H1 (cell line): Measurements from ENCODE around the gene DPYD. TPM values are rescaled to one million over a fixed set of nuclear protein-coding genes. Genes with fewer than 3 reads are reported as not detected.

Experiments used
- BACH1 ChIP-seq: IDR thresholded peaks from 2 replicates; pipeline ENCODE4 v1.6.1; 2012; ENCODE audit warnings: low read length, improper control_type of control experiment
- CHD1 ChIP-seq: IDR thresholded peaks from 2 replicates; pipeline ENCODE4 v1.6.1; 2012; ENCODE audit warnings: low read depth, low read length, improper control_type of control experiment
- polyA plus RNA-seq, 7 experiments: library from polyadenylated mRNA; depleted of rRNA in 3 of 7; stranded (reverse) in 5 of 7; unstranded in 2 of 7; fragments of >200 nt in 5 of 7; fragments of 200-250 nt in 2 of 7; gene quantifications; 1 replicate in 5 of 7; 2 replicates in 1 of 7; 4 replicates in 1 of 7; pipeline versions ENCODE4 v1.2.1 to v1.2.3, GENCODE V29; 2011 to 2013; ENCODE audit warnings: missing spikeins in 2 of 7, mixed read lengths in 2 of 7
- total RNA-seq: library from RNA; stranded (reverse); fragmentation: NEBNext Ultra II Directional; extraction: Animal tissue kit (Norgen Biotek cat#: 25700); gene quantifications from 2 replicates; pipeline ENCODE4 v1.2.1, GENCODE V29; 2021
- TF ChIP-seq, protein P1 (sequence below), 3 experiments: IDR thresholded peaks; 1 replicate in 2 of 3; 2 replicates in 1 of 3; pipeline versions ENCODE4 v1.5.1 to v1.6.1; 2011; ENCODE audit warnings: low read length in 3 of 3, mild to moderate bottlenecking in 3 of 3, inconsistent platforms in 2 of 3, low read depth in 1 of 3, moderate library complexity in 1 of 3; ENCODE audit not compliant: insufficient read depth in 1 of 3; ENCODE audit errors: control extremely low read depth in 1 of 3
- TF ChIP-seq, protein P2 (sequence below): IDR thresholded peaks from 2 replicates; pipeline ENCODE4 v1.6.1; 2012; ENCODE audit warnings: low read length, inconsistent platforms

DPYD gene
- total and polyA plus RNA-seq, 2 of the 8 experiments (the other 6 are each of a cell fraction or from before 2014, with no cell fraction given) = 0.29 to 0.73 TPM

DNA sequence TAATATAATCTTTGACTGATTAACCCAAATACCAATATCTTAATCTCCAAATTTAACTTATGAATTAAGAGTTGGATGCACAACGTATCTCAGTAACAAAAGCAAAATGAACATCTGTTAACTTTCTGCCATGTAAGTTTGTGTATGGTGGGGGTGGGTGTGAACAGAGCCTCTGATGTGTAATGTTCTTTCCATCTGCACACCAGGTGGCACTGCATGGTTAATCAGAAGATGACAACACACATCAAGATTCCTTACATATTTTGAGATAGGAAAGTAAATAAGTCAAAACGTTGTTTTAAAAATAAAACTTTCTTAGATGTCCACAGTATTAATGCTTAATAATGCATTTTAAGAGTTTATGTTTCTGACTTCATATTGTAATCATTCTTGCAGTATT is 251.9 kb downstream of the DPYD start (continued):
- TF ChIP-seq, protein P1, sequence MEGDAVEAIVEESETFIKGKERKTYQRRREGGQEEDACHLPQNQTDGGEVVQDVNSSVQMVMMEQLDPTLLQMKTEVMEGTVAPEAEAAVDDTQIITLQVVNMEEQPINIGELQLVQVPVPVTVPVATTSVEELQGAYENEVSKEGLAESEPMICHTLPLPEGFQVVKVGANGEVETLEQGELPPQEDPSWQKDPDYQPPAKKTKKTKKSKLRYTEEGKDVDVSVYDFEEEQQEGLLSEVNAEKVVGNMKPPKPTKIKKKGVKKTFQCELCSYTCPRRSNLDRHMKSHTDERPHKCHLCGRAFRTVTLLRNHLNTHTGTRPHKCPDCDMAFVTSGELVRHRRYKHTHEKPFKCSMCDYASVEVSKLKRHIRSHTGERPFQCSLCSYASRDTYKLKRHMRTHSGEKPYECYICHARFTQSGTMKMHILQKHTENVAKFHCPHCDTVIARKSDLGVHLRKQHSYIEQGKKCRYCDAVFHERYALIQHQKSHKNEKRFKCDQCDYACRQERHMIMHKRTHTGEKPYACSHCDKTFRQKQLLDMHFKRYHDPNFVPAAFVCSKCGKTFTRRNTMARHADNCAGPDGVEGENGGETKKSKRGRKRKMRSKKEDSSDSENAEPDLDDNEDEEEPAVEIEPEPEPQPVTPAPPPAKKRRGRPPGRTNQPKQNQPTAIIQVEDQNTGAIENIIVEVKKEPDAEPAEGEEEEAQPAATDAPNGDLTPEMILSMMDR (IDR thresholded peaks at IDR 0.05; ENCODE audit: control extremely low read depth in 1 of 3, insufficient read depth in 1 of 3, low read depth in 1 of 3, low read length in 3 of 3) = no peak
- TF ChIP-seq CHD1 = no peak
- TF ChIP-seq, protein P2, sequence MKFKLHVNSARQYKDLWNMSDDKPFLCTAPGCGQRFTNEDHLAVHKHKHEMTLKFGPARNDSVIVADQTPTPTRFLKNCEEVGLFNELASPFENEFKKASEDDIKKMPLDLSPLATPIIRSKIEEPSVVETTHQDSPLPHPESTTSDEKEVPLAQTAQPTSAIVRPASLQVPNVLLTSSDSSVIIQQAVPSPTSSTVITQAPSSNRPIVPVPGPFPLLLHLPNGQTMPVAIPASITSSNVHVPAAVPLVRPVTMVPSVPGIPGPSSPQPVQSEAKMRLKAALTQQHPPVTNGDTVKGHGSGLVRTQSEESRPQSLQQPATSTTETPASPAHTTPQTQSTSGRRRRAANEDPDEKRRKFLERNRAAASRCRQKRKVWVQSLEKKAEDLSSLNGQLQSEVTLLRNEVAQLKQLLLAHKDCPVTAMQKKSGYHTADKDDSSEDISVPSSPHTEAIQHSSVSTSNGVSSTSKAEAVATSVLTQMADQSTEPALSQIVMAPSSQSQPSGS = no peak
- no peak for TF ChIP-seq BACH1
